ENCODE results near the gene TP53I13.

TP53I13 gene

GRCh38 chr17:29581583-29582253 is 13.2 kb downstream of the TP53I13 start:
- no peak for DNase-seq (ENCODE audit: low spot score)

DNA sequence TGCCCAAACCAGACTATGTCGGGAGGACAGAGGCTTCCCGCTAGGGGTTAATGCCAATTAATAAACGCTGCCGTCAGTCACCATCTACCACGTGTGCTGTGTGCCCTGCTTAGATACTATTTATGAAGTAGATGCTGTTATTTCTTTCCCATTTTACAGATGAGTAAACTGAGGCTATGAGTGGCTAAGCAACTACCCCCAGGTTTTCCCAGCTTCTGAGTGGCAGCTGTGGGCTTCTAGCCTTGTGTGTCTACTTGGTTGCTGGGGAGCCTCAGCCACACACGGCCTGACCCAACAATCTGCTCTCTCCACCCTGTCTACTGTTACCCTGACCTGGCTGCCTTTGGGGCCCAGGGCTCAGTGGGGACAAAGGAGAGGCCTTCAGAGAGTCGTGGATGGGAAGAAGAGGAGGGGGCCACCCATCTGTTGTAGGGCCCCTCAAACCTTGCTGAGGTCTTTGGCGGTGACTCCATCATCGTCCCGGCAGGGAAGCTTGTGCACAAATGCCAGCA is 13.8 kb downstream of the TP53I13 start:
- DNase-seq (ENCODE audit: low spot score): no peak

DNA sequence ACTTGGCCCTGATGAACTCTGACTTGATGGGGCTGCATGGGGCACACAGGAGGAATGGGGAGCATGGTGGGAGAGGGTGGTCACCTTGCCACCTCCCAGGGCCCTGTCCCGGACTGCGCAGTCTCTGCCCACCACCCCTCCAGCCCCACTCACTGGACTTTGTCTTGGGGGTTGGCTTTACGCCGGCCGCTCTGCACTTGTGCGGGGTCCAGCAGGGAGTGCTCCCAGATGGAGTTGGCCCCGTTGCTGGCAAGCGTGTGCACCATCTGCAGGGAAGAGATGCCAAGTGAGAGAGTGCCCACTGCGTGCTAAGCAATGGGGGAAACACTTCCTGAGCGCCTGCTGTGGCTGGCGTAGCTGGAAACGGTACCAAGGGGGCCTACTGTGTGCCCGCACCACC is 14.3 kb downstream of the TP53I13 start:
- no peak for DNase-seq (ENCODE audit: low spot score)

GRCh38 chr17:29583324-29584248 is 15.1 kb downstream of the TP53I13 start:
- DNase-seq (ENCODE audit: low spot score): no peak

GRCh38 chr17:29584452-29585079 is 16.1 kb downstream of the TP53I13 start:
- no peak for DNase-seq (ENCODE audit: low spot score)

- DNase-seq (ENCODE audit: low spot score): no peak
Measured at GRCh38 chr17:29585080-29585751, 16.7 kb downstream of the TP53I13 start.

- DNase-seq (ENCODE audit: low spot score): no peak
Measured at GRCh38 chr17:29586676-29587469, 18.4 kb downstream of the TP53I13 start.

GRCh38 chr17:29587591-29587990 is 19.1 kb downstream of the TP53I13 start:
- DNase-seq (ENCODE audit: low spot score): no peak

DNA sequence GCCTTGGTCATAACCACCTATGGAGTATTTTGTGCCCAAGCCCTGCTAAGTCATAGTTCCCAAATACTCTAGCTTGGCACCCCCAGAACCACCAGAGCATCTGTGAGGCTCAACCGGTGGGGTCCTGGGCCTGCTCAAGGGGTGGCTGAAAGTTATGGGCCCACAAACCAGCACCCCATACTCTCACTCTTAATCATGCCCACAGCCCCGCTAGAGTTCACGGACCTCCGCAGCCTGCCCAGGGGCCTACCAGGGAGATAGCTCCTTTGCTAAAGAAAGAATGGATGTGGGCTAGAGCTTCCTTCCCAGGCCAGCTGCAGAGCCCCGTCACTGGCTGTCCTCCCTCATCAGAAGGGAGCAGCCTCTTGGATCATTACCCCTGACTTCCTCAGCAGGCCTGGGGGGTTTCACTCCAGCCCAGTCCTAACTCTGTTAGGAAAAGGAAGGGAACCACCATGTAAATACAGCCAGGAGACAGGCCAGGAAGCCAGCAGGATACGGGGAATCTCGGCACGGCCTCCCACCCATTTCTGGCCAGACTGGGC is 19.6 kb downstream of the TP53I13 start:
- no peak for DNase-seq (ENCODE audit: low spot score)

GRCh38 chr17:29588562-29589411 is 20.3 kb downstream of the TP53I13 start:
- peak; percentile 78 for DNase-seq (ENCODE audit: low spot score)

DNA sequence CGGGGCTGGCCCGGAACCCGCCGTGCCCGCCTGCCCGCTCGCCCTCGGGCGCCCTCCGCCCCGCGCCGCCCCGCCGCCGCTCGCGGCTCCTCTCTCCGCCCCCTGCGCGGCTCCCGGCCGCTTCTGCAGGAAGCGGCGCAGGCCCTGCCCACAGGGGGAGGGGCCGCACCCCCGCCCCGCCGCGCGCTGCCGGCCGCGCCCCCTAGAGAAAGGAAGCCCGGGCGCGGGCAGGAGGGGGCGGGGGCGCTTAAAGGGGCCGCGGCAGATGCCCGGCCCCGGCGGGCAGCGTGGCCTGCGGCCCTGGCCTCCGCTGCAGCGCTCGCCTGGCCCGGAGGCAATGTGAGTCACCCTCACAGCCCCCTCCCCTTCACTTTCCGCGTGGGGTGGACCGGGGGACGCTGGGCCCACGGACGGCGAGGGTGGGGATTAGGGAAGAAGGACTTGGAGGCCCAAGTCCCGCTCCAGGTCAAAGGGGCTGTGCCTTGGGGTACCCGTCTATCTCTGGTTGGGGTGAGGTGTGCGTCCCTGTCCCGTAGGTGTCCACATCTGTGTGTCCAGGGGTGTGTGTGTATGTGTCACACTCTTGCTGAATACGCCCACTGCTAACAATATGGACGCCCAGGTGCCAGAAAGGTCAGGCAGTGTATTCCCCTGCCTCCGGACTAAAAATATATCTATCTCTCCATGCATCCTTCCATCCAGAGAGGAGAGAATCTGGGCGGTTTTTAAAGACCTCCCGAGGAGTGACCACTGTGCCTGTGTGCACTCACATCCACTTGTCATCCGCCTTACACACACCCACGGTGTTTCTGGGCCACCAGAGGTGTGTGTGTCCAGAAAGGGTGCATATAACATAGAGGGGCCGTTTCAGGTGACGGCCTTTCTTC is 21.3 kb downstream of the TP53I13 start, which contains the start of gene GIT1:
Gene GIT1, minus strand, starts transcription at position 125 of the 887 bp plus-strand sequence. CDS start 270 bp downstream, outside the sequence.
- DNase-seq (ENCODE audit: low spot score): peak; percentile 98

DNA sequence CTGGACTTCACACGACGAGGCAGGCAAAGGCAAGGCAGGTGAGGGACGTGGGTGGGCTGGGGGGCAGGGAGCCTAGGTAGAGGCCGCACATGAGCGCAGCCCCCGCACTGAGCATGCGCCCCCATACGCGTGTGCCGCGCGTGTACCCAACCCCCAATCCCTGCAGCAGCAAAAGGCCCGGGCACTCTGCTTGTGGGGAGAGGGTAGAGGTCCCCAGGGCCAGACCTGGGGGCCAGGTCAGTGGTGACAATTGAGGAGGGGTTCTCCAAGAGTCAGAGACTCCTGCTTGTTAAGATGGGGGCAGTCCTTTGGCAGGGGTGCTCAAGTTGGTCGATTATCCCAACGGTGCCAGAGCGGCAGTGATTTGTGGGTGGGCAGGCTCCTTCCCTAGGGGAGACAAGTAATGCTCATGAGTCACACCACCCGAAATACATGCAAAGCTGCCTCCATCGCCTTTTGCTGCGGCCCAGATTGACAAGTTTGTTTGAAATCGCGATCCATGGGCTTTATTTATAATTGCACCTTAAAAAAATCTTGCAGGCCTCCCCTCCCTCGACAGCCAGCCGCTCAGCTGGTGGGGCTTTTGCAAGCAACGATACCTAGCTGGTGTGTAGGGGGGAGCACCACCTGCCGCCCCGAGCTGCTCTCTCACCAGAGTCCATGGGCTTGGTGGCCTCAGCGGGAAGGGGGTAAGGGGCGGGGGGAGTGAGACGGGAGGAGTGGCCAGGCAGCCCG is 22.1 kb downstream of the TP53I13 start:
- DNase-seq (ENCODE audit: low spot score): peak; percentile 65

- DNase-seq (ENCODE audit: low spot score): peak; percentile 80
Measured at GRCh38 chr17:29591146-29591736, 22.7 kb downstream of the TP53I13 start.

GRCh38 chr17:29591737-29592608 is 23.5 kb downstream of the TP53I13 start:
- peak; percentile 98 for DNase-seq (ENCODE audit: low spot score)

DNA sequence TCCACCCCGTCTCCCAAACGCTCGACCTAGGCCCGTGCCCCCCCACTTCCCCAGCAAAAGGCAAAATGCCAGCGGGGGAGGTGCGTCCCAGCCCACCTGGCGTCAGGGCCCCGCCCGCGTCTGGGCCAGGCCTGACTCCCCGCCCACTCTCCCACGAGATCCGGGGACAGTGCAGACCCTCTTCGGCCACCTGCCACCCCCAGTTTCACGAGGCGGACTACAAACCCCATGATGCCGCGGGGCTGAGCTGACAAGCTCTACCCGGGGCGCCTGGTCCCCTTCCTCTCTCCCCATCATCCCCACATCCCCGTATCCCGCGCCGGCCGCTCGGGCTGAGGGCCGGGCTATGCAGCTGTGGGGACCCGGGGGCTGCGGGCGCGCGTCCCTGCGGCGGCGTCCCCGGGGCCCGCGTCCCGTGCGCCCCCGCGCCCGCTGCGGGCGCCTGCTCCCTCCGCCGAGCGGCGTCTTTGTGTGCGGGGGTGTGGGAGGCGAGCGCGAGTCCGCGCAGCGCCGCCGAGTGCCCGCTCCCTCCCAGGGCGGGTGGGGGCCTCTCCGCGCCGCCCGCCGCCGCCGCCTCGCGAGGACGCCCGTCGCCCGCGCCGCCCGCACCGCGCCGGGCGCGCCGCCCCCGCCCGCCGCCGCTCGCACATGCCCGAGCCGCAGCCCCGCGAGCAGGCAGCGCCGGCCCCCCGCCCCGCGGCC is 24.5 kb downstream of the TP53I13 start, which contains the start of gene ANKRD13B:
Gene ANKRD13B, plus strand, starts transcription at position 283 of the 702 bp plus-strand sequence. CDS start 490 bp downstream, outside the sequence.
- peak; percentile 74 for DNase-seq (ENCODE audit: low spot score)

Data from HuH-7.5 (cell line).